Transverse colon (tissue), 3 donors: ENCODE results near the gene PAF1.
A peak's percentile ranks its signal among the peaks of the same experiment; 100 is the strongest.

Experiments used
- EP300 ChIP-seq: sonication (generic); formaldehyde crosslinking; IDR thresholded peaks from one replicate; pipeline ENCODE4 v1.6.1; 2017; ENCODE audit warnings: antibody characterized with exemption, low read depth
- TF ChIP-seq, protein P1 (sequence below), 5 experiments: fragments of 200-600 bp in 3 of 5; fragments of 450-650 bp in 2 of 5; sonication (generic) in 3 of 5; IDR thresholded peaks; 1 replicate in 2 of 5; 2 replicates in 3 of 5; pipeline ENCODE4 v1.5.1; 2016 to 2017; ENCODE audit warnings: antibody characterized with exemption in 5 of 5, inconsistent platforms in 3 of 5, mild to moderate bottlenecking in 2 of 5, moderate library complexity in 1 of 5

DNA sequence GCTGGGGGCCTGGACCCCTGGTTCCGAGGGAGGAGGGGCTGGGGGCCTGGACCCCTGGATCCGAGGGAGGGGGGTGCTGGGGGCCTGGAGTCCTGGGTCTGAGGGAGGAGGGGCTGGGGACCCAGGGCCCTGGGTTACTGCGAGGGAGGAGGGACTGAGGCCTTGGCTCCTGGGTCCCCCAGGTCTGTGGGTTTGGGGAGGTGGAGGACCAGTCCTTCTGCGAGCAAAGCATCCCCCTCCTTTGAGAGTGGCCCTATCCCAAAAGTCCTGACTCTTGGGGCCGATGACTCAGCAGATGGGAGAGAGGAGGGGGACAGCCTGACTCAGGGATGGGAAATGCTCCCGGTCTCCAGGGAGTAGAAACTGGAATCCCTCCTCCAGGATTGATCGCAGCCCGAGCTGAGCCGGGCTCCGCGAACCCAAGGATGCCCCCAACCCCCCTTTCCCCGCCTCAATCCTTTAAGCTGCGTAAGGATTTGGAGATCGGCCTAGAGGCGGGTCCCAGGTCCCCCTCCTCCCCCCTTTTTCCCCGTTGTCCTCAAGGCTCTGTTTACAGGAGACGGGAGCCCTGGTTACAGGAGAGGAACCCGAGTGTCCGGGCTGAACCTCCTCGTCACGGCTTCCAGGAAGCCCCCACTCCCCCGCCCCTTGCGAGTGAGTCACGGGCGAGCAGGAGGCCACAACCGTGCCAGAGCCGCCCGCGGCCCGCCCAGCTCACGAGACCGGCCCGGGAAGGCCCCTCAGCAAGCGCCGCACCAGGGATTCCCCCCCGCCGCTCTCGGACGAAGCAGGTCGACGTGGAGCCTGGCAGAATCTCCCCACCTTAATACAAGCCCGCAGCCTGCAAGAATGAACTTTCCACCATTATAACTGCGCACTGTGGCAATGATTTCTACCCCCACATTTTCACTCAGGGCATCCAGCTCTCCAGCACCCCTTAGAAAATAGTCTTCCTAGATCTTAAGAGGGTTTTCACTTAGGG is 12.7 kb upstream of the PAF1 start:
- TF ChIP-seq, protein P1, sequence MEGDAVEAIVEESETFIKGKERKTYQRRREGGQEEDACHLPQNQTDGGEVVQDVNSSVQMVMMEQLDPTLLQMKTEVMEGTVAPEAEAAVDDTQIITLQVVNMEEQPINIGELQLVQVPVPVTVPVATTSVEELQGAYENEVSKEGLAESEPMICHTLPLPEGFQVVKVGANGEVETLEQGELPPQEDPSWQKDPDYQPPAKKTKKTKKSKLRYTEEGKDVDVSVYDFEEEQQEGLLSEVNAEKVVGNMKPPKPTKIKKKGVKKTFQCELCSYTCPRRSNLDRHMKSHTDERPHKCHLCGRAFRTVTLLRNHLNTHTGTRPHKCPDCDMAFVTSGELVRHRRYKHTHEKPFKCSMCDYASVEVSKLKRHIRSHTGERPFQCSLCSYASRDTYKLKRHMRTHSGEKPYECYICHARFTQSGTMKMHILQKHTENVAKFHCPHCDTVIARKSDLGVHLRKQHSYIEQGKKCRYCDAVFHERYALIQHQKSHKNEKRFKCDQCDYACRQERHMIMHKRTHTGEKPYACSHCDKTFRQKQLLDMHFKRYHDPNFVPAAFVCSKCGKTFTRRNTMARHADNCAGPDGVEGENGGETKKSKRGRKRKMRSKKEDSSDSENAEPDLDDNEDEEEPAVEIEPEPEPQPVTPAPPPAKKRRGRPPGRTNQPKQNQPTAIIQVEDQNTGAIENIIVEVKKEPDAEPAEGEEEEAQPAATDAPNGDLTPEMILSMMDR (IDR thresholded peaks at IDR 0.05), result no peak
- peak; percentile 99 for TF ChIP-seq EP300
